Prostate gland (tissue), 2 donors: Measurements from ENCODE around the gene ACACA. TPM values are rescaled to one million over a fixed set of nuclear protein-coding genes. Genes with fewer than 3 reads are reported as not detected.

ENCODE experiments used
- DNase-seq: peaks from one replicate; pipeline ENCODE4 v3.0.0-alpha.2; 2019; ENCODE audit warnings: low spot score
- H3K27ac ChIP-seq, 2 donors: fragments of 200-600 bp; sonication (generic); 2 replicates each; pipeline ENCODE4 v1.5.1; 2017 to 2019
- H3K27me3 ChIP-seq: fragments of 200-600 bp; sonication (generic); replicated peaks from 2 replicates; pipeline ENCODE4 v1.5.1; 2019; ENCODE audit not compliant: insufficient read depth
- H3K36me3 ChIP-seq, 2 donors: fragments of 200-600 bp; sonication (generic); 1 replicate in 1 of 2; 2 replicates in 1 of 2; pipeline versions ENCODE4 v1.5.1 to v1.8.1; 2017 to 2019
- H3K4me1 ChIP-seq: fragments of 200-600 bp; sonication (generic); replicated peaks from 2 replicates; pipeline ENCODE4 v1.5.1; 2019
- H3K4me3 ChIP-seq, 2 donors: fragments of 200-600 bp; sonication (generic); 2 replicates each; pipeline ENCODE4 v1.5.1; 2017 to 2019
- H3K9me3 ChIP-seq: fragments of 200-600 bp; sonication (generic); 2 replicates; pipeline ENCODE4 v1.5.1; 2017
- CTCF ChIP-seq, 4 experiments: fragments of 200-600 bp in 2 of 4; fragments of 450-650 bp in 2 of 4; sonication (generic) in 2 of 4; IDR thresholded peaks; 1 replicate in 3 of 4; 2 replicates in 1 of 4; pipeline ENCODE4 v1.5.1; 2016 to 2019; ENCODE audit warnings: antibody characterized with exemption in 4 of 4, mild to moderate bottlenecking in 2 of 4, moderate library complexity in 2 of 4
- POLR2A ChIP-seq: fragments of 450-650 bp; IDR thresholded peaks from one replicate; pipeline ENCODE4 v1.6.1; 2016; ENCODE audit warnings: antibody characterized with exemption, mild to moderate bottlenecking
- POLR2AphosphoS5 ChIP-seq: sonication (generic); formaldehyde crosslinking; IDR thresholded peaks from one replicate; pipeline ENCODE4 v1.6.1; 2017; ENCODE audit warnings: antibody characterized with exemption
- WGBS: methylation state at CpG from one replicate; pipeline ENCODE4 v1.1.5; 2018; 5-methylcytosine and 5-hydroxymethylcytosine counted together
- intact Hi-C: fragments of 100-400 bp; cut with DNase I; formaldehyde crosslinking; loops from one replicate; pipeline ENCODE4 v1.14.2; 2022
- total RNA-seq, 2 donors: library from RNA; depleted of rRNA; stranded (reverse); fragments of >200 nt; gene quantifications; one replicate each; pipeline ENCODE4 v1.1.0, GENCODE V29; 2016

Gene ACACA
- total RNA-seq, 2 donors from 2014 or later: 54.2 to 71.3 TPM

- WGBS: 83% methylated on average over 7 of the region's 7 CpGs
- DNase-seq: no peak
- intact Hi-C loops: no loop called here
Measured at GRCh38 chr17:37117373-37118142, 289.1 kb downstream of the ACACA start.

GRCh38 chr17:37116671-37117185 lies 289.9 kb downstream of the ACACA start:
- TF ChIP-seq CTCF (IDR thresholded peaks at IDR 0.05) (no peak), POLR2A (no peak), POLR2AphosphoS5 (no peak)

More at GRCh38 chr17:37117373-37118142, 289.1 kb downstream of the ACACA start:
- no peaks in the 10 kb centered on the region for H3K4me1 ChIP-seq
- no peak for TF ChIP-seq CTCF (IDR thresholded peaks at IDR 0.05)
- TF ChIP-seq POLR2A: no peak
- no peak for TF ChIP-seq POLR2AphosphoS5
- H3K27ac ChIP-seq: no peak overlapping the region
- H3K36me3 ChIP-seq: peaks cover 0 to 4% of the 10 kb centered on the region in 2 donors
- H3K9me3 ChIP-seq: no peaks in the 10 kb centered on the region
- H3K27me3 ChIP-seq: no peaks in the 10 kb centered on the region
- no peak overlapping the region for H3K4me3 ChIP-seq

GRCh38 chr17:37111329-37111728 lies 295.3 kb downstream of the ACACA start:
- intact Hi-C loops: no loop called here
- H3K4me1 ChIP-seq: peaks cover 5% of the 10 kb centered on the region
- H3K9me3 ChIP-seq: no peaks in the 10 kb centered on the region
- no peak overlapping the region for H3K4me3 ChIP-seq
- WGBS: 97% methylated on average over 4 of the region's 4 CpGs
- no peak for DNase-seq
- H3K27ac ChIP-seq: no peak overlapping the region
- TF ChIP-seq POLR2AphosphoS5 (no peak), CTCF (IDR thresholded peaks at IDR 0.05) (no peak), POLR2A (no peak)
- peaks cover 0 to 4% of the 10 kb centered on the region in 2 donors for H3K36me3 ChIP-seq
- H3K27me3 ChIP-seq: no peaks in the 10 kb centered on the region

More at GRCh38 chr17:37116671-37117185, 289.9 kb downstream of the ACACA start:
- intact Hi-C loops: no loop called here
- Histone ChIP-seq H3K27me3 (no peaks in the 10 kb centered on the region), H3K36me3 (peaks cover 0 to 3% of the 10 kb centered on the region in 2 donors), H3K4me1 (no peaks in the 10 kb centered on the region), H3K27ac (no peak overlapping the region), H3K4me3 (no peak overlapping the region), H3K9me3 (no peaks in the 10 kb centered on the region)
- no peak for DNase-seq
- WGBS: 55% methylated on average over 7 of the region's 7 CpGs

- peaks cover 5% of the 10 kb centered on the region for H3K4me1 ChIP-seq
- H3K27ac ChIP-seq: no peak overlapping the region
- no peak overlapping the region for H3K4me3 ChIP-seq
- TF ChIP-seq CTCF (IDR thresholded peaks at IDR 0.05) (no peak), POLR2A (no peak), POLR2AphosphoS5 (no peak)
- intact Hi-C loops: no loop called here
- H3K36me3 ChIP-seq: peaks cover 0 to 4% of the 10 kb centered on the region in 2 donors
- 89% methylated on average over 4 of the region's 4 CpGs for WGBS
- no peaks in the 10 kb centered on the region for H3K9me3 ChIP-seq
- H3K27me3 ChIP-seq: no peaks in the 10 kb centered on the region
- DNase-seq: no peak
Measured at GRCh38 chr17:37110746-37111145, 295.9 kb downstream of the ACACA start.
